ENCODE measurements around the gene POLR3E.

Gene POLR3E

GRCh38 chr16:22297114-22297870 lies at the start of gene POLR3E:
TSS of gene POLR3E (plus strand) at chr16:22297409. CDS start at chr16:22302969, 5,560 bp downstream.
- peak; percentile 100 for DNase-seq

- DNase-seq = no peak
These were observed 46.7 kb upstream of the POLR3E start for GRCh38 chr16:22250522-22250921.

GRCh38 chr16:22252317-22252716 lies 44.9 kb upstream of the POLR3E start:
- no peak for DNase-seq

- no peak for DNase-seq
These were observed 43.9 kb upstream of the POLR3E start for GRCh38 chr16:22253272-22253671.

- DNase-seq = no peak
These were observed 41.9 kb upstream of the POLR3E start for GRCh38 chr16:22255335-22255734.

GRCh38 chr16:22257440-22257839 lies 39.8 kb upstream of the POLR3E start:
- no peak for DNase-seq

- no peak for DNase-seq
These were observed 36.7 kb upstream of the POLR3E start for GRCh38 chr16:22260490-22260889.

- DNase-seq = no peak
These were observed 34.7 kb upstream of the POLR3E start for GRCh38 chr16:22262460-22262859.

- DNase-seq = no peak
These were observed 32.4 kb upstream of the POLR3E start for GRCh38 chr16:22264786-22265185.

- no peak for DNase-seq
These were observed 31.9 kb upstream of the POLR3E start for GRCh38 chr16:22265351-22265750.

GRCh38 chr16:22266546-22266945 lies 30.7 kb upstream of the POLR3E start:
- no peak for DNase-seq

GRCh38 chr16:22267764-22268163 lies 29.4 kb upstream of the POLR3E start:
- DNase-seq = no peak

- no peak for DNase-seq
These were observed 26.7 kb upstream of the POLR3E start for GRCh38 chr16:22270525-22270924.

- no peak for DNase-seq
These were observed 24.1 kb upstream of the POLR3E start for GRCh38 chr16:22272870-22273650.

GRCh38 chr16:22274916-22275315 lies 22.3 kb upstream of the POLR3E start:
- DNase-seq = no peak

GRCh38 chr16:22278441-22279230 lies 18.6 kb upstream of the POLR3E start:
- DNase-seq = no peak

- DNase-seq = no peak
These were observed 14.8 kb upstream of the POLR3E start for GRCh38 chr16:22282254-22282892.

GRCh38 chr16:22284637-22285036 lies 12.6 kb upstream of the POLR3E start:
- no peak for DNase-seq

- no peak for DNase-seq
These were observed 12.1 kb upstream of the POLR3E start for GRCh38 chr16:22285080-22285479.

- DNase-seq = no peak
These were observed 6.2 kb upstream of the POLR3E start for GRCh38 chr16:22291020-22291419.

- DNase-seq = no peak
These were observed 5.3 kb upstream of the POLR3E start for GRCh38 chr16:22291860-22292318.

GRCh38 chr16:22292320-22292719 lies 4.9 kb upstream of the POLR3E start:
- no peak for DNase-seq

Measured in stimulated activated CD8-positive, alpha-beta memory T cell treated with anti-CD3 and anti-CD28 coated beads, Interleukin-4, amount 100 ng/mL, for 48 hours (primary cell).